ENCODE results near the gene OR2V2. TPM values are rescaled to one million over a fixed set of nuclear protein-coding genes. Genes with fewer than 3 reads are reported as not detected.

Gene OR2V2
- total RNA-seq, 6 donors from 2014 or later: 1.6 TPM; not detected in 5

- ATAC-seq (ENCODE audit: low FRiP score in 2 of 2) (no peak), DNase-seq (no peak)
- 93 to 96% methylated on average over 5 of the region's 5 CpGs for WGBS, 2 donors
- Histone ChIP-seq H3K4me3 (no peak overlapping the region), H3K4me1 (peaks cover 0 to 8% (median 0%) of the 10 kb centered on the region in 4 donors), H3K36me3 (no peaks in the 10 kb centered on the region), H3K27me3 (peaks cover 0 to 4% (median 0%) of the 10 kb centered on the region in 4 donors), H3K27ac (no peak overlapping the region), H3K9me3 (no peaks in the 10 kb centered on the region)
- TF ChIP-seq POLR2AphosphoS5 (IDR thresholded peaks at IDR 0.05): no peak
- TF ChIP-seq EP300 (IDR thresholded peaks at IDR 0.05): no peak
- no peak for TF ChIP-seq POLR2A (IDR thresholded peaks at IDR 0.05)
Observed at GRCh38 chr5:181120761-181121160, 26.6 kb upstream of the OR2V2 start.

- 56 to 59% methylated on average over 21 to 28 of the region's 28 CpGs for WGBS, 2 donors
- H3K27ac ChIP-seq: peak overlapping the region in 2 of 4 donors; percentile 51 to 63
- H3K9me3 ChIP-seq: no peaks in the 10 kb centered on the region
- TF ChIP-seq CTCF (IDR thresholded peaks at IDR 0.05) (peak in 5 of 6 experiments; percentile 6 to 44 (median 35)), EP300 (IDR thresholded peaks at IDR 0.05) (no peak), POLR2AphosphoS5 (IDR thresholded peaks at IDR 0.05) (peak in 1 of 2 donors; percentile 27)
- H3K36me3 ChIP-seq: no peaks in the 10 kb centered on the region
- H3K4me1 ChIP-seq: peaks cover 0 to 8% (median 0%) of the 10 kb centered on the region in 4 donors
- H3K4me3 ChIP-seq: peak overlapping the region in 1 of 4 donors; percentile 4
- ATAC-seq (ENCODE audit: low FRiP score in 2 of 2) (peak; percentile 20 to 59), DNase-seq (no peak)
- H3K27me3 ChIP-seq: peaks cover 0 to under 1% (median 0%) of the 10 kb centered on the region in 4 donors
Observed at GRCh38 chr5:181121675-181122561, 25.5 kb upstream of the OR2V2 start.

GRCh38 chr5:181124526-181124925 is 22.9 kb upstream of the OR2V2 start:
- H3K9me3 ChIP-seq: no peaks in the 10 kb centered on the region
- peaks cover 0 to 8% (median 0%) of the 10 kb centered on the region in 4 donors for H3K4me1 ChIP-seq
- H3K27ac ChIP-seq: no peak overlapping the region
- WGBS, 2 donors: 81 to 84% methylated on average over 3 of the region's 3 CpGs
- no peak overlapping the region for H3K4me3 ChIP-seq
- H3K27me3 ChIP-seq: no peaks in the 10 kb centered on the region
- ATAC-seq (ENCODE audit: low FRiP score in 2 of 2) (no peak), DNase-seq (no peak)
- no peaks in the 10 kb centered on the region for H3K36me3 ChIP-seq
- TF ChIP-seq CTCF (IDR thresholded peaks at IDR 0.05): no peak
- no peak for TF ChIP-seq EP300 (IDR thresholded peaks at IDR 0.05)
- TF ChIP-seq POLR2AphosphoS5 (IDR thresholded peaks at IDR 0.05): no peak
- no peak for TF ChIP-seq POLR2A (IDR thresholded peaks at IDR 0.05)

GRCh38 chr5:181126841-181127240 is 20.5 kb upstream of the OR2V2 start:
- Histone ChIP-seq H3K27ac (no peak overlapping the region), H3K36me3 (no peaks in the 10 kb centered on the region), H3K27me3 (no peaks in the 10 kb centered on the region), H3K4me3 (no peak overlapping the region), H3K9me3 (no peaks in the 10 kb centered on the region), H3K4me1 (peaks cover 0 to 5% (median 0%) of the 10 kb centered on the region in 4 donors)
- 57 to 62% methylated on average over 18 of the region's 18 CpGs for WGBS, 2 donors
- TF ChIP-seq POLR2AphosphoS5 (IDR thresholded peaks at IDR 0.05) (no peak), EP300 (IDR thresholded peaks at IDR 0.05) (no peak), CTCF (IDR thresholded peaks at IDR 0.05) (no peak), POLR2A (IDR thresholded peaks at IDR 0.05) (no peak)
- ATAC-seq (ENCODE audit: low FRiP score in 2 of 2) (no peak), DNase-seq (no peak)

- Histone ChIP-seq H3K9me3 (no peaks in the 10 kb centered on the region), H3K4me1 (no peaks in the 10 kb centered on the region), H3K36me3 (no peaks in the 10 kb centered on the region), H3K27ac (no peak overlapping the region), H3K4me3 (no peak overlapping the region), H3K27me3 (no peaks in the 10 kb centered on the region)
- DNase-seq (no peak), ATAC-seq (ENCODE audit: low FRiP score in 2 of 2) (no peak)
- no peak for TF ChIP-seq POLR2A (IDR thresholded peaks at IDR 0.05)
- no peak for TF ChIP-seq EP300 (IDR thresholded peaks at IDR 0.05)
- no peak for TF ChIP-seq CTCF (IDR thresholded peaks at IDR 0.05)
- no peak for TF ChIP-seq POLR2AphosphoS5 (IDR thresholded peaks at IDR 0.05)
- WGBS, 2 donors: 95 to 96% methylated on average over 5 to 10 of the region's 10 CpGs
Observed at GRCh38 chr5:181127456-181127855, 19.9 kb upstream of the OR2V2 start.
